ENCODE data around the gene RAB3GAP2. TPM values are rescaled to one million over a fixed set of nuclear protein-coding genes. Genes with fewer than 3 reads are reported as not detected.
A peak's percentile ranks its signal among the peaks of the same experiment; 100 is the strongest.
"Not testable (repeated sequence)": the region's sequence is repeated elsewhere in the genome, so short reads cannot be mapped to it uniquely, and the experiment has no call there.

RAB3GAP2 gene
- total RNA-seq, 3 donors from 2014 or later = 27.9 to 35.0 (median 31.1) TPM

GRCh38 chr1:220113136-220113695 lies 159.0 kb downstream of the RAB3GAP2 start:
- H3K4me3 ChIP-seq = no peak overlapping the region
- H3K4me1 ChIP-seq (ENCODE audit: low read depth) = no peaks in the 10 kb centered on the region
- peak in 1 of 3 donors; percentile 22 for DNase-seq
- H3K36me3 ChIP-seq (ENCODE audit: low read depth) = peaks cover 8% of the 10 kb centered on the region
- intact Hi-C loops (cut with DNase I, micrococcal nuclease) = no loop called here
- H3K9me3 ChIP-seq = no peaks in the 10 kb centered on the region
- peak; percentile 31 for TF ChIP-seq CTCF (IDR thresholded peaks at IDR 0.05)
- ATAC-seq = peak; percentile 69

- H3K4me1 ChIP-seq (ENCODE audit: low read depth); H3K9me3 ChIP-seq; DNase-seq; H3K36me3 ChIP-seq (ENCODE audit: low read depth); H3K4me3 ChIP-seq; intact Hi-C loops (cut with DNase I, micrococcal nuclease); ATAC-seq: not testable (repeated sequence)
Observed at GRCh38 chr1:220112600-220112999, 159.7 kb downstream of the RAB3GAP2 start.

- DNase-seq; H3K36me3 ChIP-seq (ENCODE audit: low read depth); ATAC-seq; H3K4me3 ChIP-seq; H3K4me1 ChIP-seq (ENCODE audit: low read depth); intact Hi-C loops (cut with DNase I, micrococcal nuclease); H3K9me3 ChIP-seq: not testable (repeated sequence)
Observed at GRCh38 chr1:220110473-220110872, 161.8 kb downstream of the RAB3GAP2 start.

- H3K9me3 ChIP-seq = no peaks in the 10 kb centered on the region
- H3K36me3 ChIP-seq (ENCODE audit: low read depth) = no peaks in the 10 kb centered on the region
- H3K4me1 ChIP-seq (ENCODE audit: low read depth) = peaks cover 8% of the 10 kb centered on the region
- no peak for ATAC-seq
- intact Hi-C loops (cut with DNase I, micrococcal nuclease) = no loop called here
- DNase-seq = no peak
- H3K4me3 ChIP-seq = no peak overlapping the region
- no peak for TF ChIP-seq CTCF (IDR thresholded peaks at IDR 0.05)
Observed at GRCh38 chr1:220099826-220100225, 172.4 kb downstream of the RAB3GAP2 start.

Small RNA genes within 50 kb of the gene (microRNA-seq; reads per million reads assigned to microRNA genes)
- 1,397 reads per million, percentile 85 among the genes with 10 or more reads in this experiment for gene MIR194-1
- gene MIR215 = 2,065 reads per million, percentile 87 among the genes with 10 or more reads in this experiment
- 186 reads per million, percentile 69 among the genes with 10 or more reads in this experiment for gene MIR664A

Other genes starting within 250 kb of the RAB3GAP2 start
- gene EPRS1, start 225.9 kb downstream of the RAB3GAP2 start, total RNA-seq = 10 to 100 TPM; 65.5 to 69.4 (median 67.6) TPM
- 10 to 100 TPM; 39.6 to 87.1 (median 62.4) TPM for gene BPNT1, start 182.7 kb downstream of the RAB3GAP2 start, total RNA-seq
- 10 to 100 TPM; 65.7 to 86.5 (median 73.6) TPM for gene IARS2, start 178.3 kb downstream of the RAB3GAP2 start, total RNA-seq